Stimulated activated memory B cell treated with anti-CD40 and anti-IgM and Interleukin-4, amounts not matched to agents 10 μg/mL and 1 μg/mL and 100 μg/mL, for 72 hours (primary cell): ENCODE results near the gene KCNQ4.
A peak's percentile ranks its signal among the peaks of the same experiment; 100 is the strongest.

Experiments
- ATAC-seq: fragments of 150-1000 bp; cut with Tn5 transposase; 2 replicates; pipeline ENCODE4 v1.10.0; 2021
- H3K27ac Mint-ChIP-seq: one replicate; pipeline ENCODE4 v1.8.0; 2022; ENCODE audit warnings: mild to moderate bottlenecking, mixed read lengths
- H3K27me3 Mint-ChIP-seq: one replicate; pipeline ENCODE4 v1.8.0; 2022; ENCODE audit warnings: mixed read lengths
- H3K36me3 Mint-ChIP-seq: one replicate; pipeline ENCODE4 v1.8.0; 2022; ENCODE audit warnings: mixed read lengths
- H3K4me1 Mint-ChIP-seq: one replicate; pipeline ENCODE4 v1.8.0; 2022; ENCODE audit warnings: mixed read lengths
- H3K4me3 Mint-ChIP-seq: one replicate; pipeline ENCODE4 v1.8.0; 2022; ENCODE audit warnings: mild to moderate bottlenecking, moderate library complexity, mixed read lengths
- H3K9me3 Mint-ChIP-seq: one replicate; pipeline ENCODE4 v1.8.0; 2022; ENCODE audit warnings: mixed read lengths

KCNQ4 gene

GRCh38 chr1:40748841-40749718 lies 34.5 kb upstream of the KCNQ4 start:
- no peak for ATAC-seq
- Mint-ChIP-seq H3K36me3 (peaks cover 74% of the 10 kb centered on the region), H3K4me3 (no peak overlapping the region), H3K27ac (no peak overlapping the region), H3K9me3 (no peaks in the 10 kb centered on the region), H3K27me3 (no peaks in the 10 kb centered on the region), H3K4me1 (peaks cover 28% of the 10 kb centered on the region)

DNA sequence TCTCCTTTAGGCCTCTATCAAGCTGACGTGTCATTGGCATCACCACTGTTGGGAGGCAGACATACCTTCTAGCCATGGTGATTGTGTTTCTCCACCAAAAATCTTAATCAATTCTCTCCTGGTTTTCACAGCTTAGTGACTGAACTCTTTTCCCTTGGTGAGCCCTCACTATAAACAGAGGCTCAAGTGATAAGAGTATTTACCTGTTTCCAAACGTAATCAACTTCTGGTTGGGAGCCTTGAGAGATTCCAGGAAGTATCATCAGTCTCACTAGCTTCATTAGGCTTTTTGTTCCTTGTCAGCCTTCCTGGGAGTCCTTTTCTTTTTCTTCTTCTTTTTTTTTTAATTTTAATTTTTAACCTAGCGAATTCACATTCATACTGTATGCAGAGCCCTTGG lies 33.8 kb upstream of the KCNQ4 start:
- no peak overlapping the region for H3K27ac Mint-ChIP-seq
- peaks cover 75% of the 10 kb centered on the region for H3K36me3 Mint-ChIP-seq
- peaks cover 28% of the 10 kb centered on the region for H3K4me1 Mint-ChIP-seq
- no peaks in the 10 kb centered on the region for H3K27me3 Mint-ChIP-seq
- ATAC-seq: no peak
- H3K4me3 Mint-ChIP-seq: no peak overlapping the region
- no peaks in the 10 kb centered on the region for H3K9me3 Mint-ChIP-seq

DNA sequence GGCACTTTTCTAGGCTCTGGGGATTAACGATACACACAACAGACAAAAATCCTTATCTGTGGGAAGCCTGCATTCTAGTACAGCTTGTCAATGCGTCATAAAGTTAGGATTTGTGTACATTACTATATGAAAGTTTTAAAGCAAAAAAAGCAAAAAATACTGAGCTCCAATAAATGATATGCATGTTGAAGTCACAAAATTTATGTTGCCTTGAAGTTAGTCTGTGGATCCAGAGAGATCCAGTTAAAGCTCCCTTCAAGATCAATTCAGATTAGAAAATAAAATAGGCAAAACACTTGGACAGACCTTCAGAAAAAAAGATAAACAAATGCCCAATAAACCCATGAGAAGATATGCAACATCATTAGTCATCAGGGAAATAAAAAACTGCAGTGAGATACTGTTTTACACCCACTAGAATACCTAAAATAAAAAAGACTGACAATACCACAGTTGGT lies 33.1 kb upstream of the KCNQ4 start:
- Mint-ChIP-seq H3K4me1 (peaks cover 23% of the 10 kb centered on the region), H3K9me3 (no peaks in the 10 kb centered on the region), H3K27me3 (no peaks in the 10 kb centered on the region), H3K36me3 (peaks cover 71% of the 10 kb centered on the region), H3K4me3 (no peak overlapping the region), H3K27ac (no peak overlapping the region)
- ATAC-seq: no peak

GRCh38 chr1:40751802-40752201 lies 31.8 kb upstream of the KCNQ4 start:
- ATAC-seq: no peak

DNA sequence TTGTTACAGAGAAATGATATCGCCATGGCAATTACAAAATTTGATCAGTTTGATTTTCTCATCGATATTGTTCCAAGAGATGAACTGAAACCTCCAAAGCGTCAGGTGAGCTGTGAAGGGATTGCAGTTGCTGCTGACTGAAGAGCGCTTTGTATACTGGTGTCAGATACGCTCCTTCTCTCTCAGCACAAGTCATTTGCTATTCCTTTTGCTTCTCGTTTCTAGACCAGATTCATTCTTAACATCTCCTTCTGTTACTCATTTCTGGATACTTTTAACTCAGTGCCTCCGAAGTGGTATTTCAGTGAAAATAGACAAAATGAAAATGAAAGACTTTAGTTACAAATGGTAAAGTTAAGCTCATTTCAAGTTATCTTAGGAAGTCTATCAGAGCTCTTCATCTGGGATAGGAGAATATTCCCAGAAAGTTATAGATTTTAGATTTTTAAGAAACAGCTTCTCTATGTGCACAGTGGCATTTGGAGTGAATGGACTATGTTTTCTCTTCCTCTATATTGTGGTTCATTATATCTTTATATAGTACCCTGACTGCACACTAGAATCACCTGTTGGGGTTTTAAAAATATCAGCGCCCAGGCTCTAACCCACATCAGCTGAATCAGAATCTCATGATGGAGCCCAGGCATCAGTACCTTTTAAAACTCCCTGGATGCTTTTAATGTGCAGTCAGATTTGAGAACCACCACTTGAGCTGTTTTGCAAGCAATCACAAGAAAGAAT lies 30.3 kb upstream of the KCNQ4 start:
- Mint-ChIP-seq H3K27ac (peak overlapping the region; percentile 72), H3K4me3 (no peak overlapping the region), H3K4me1 (peaks cover 8% of the 10 kb centered on the region), H3K9me3 (no peaks in the 10 kb centered on the region), H3K36me3 (peaks cover 66% of the 10 kb centered on the region), H3K27me3 (no peaks in the 10 kb centered on the region)
- peak; percentile 73 for ATAC-seq

More at GRCh38 chr1:40751802-40752201, 31.8 kb upstream of the KCNQ4 start:
- Mint-ChIP-seq H3K27me3 (no peaks in the 10 kb centered on the region), H3K4me3 (no peak overlapping the region), H3K27ac (peak overlapping the region; percentile 40), H3K9me3 (no peaks in the 10 kb centered on the region), H3K36me3 (peaks cover 70% of the 10 kb centered on the region), H3K4me1 (peaks cover 10% of the 10 kb centered on the region)

- H3K27me3 Mint-ChIP-seq: no peaks in the 10 kb centered on the region
- no peak for ATAC-seq
- H3K27ac Mint-ChIP-seq: no peak overlapping the region
- no peak overlapping the region for H3K4me3 Mint-ChIP-seq
- H3K36me3 Mint-ChIP-seq: peaks cover 64% of the 10 kb centered on the region
- H3K9me3 Mint-ChIP-seq: no peaks in the 10 kb centered on the region
- peaks cover 8% of the 10 kb centered on the region for H3K4me1 Mint-ChIP-seq
Observed at GRCh38 chr1:40754201-40754600, 29.4 kb upstream of the KCNQ4 start.

DNA sequence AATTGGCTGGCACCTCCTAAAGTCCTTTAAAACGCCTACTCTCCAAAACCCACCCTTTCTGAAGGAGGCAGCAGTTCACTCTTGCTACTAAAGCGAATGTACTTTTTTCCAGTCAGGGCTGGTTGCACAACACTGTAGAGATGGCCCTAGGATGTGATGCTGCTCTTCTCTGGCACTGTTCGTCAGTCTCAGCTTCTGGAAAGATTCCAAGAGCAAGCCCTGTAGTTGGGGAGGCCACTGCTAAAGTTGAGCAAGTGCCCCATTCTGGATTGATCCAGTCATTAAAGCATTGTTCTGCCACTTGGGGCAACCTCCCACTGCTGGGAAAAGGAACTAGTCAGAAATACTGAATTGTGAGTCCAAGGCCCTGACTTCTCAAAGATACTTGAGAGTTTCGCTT lies 28.5 kb upstream of the KCNQ4 start:
- H3K4me3 Mint-ChIP-seq: no peak overlapping the region
- H3K27ac Mint-ChIP-seq: no peak overlapping the region
- H3K36me3 Mint-ChIP-seq: peaks cover 67% of the 10 kb centered on the region
- H3K9me3 Mint-ChIP-seq: no peaks in the 10 kb centered on the region
- no peaks in the 10 kb centered on the region for H3K27me3 Mint-ChIP-seq
- peaks cover 8% of the 10 kb centered on the region for H3K4me1 Mint-ChIP-seq
- no peak for ATAC-seq

- peaks cover 61% of the 10 kb centered on the region for H3K36me3 Mint-ChIP-seq
- no peak overlapping the region for H3K27ac Mint-ChIP-seq
- ATAC-seq: no peak
Observed at GRCh38 chr1:40756523-40756922, 27.1 kb upstream of the KCNQ4 start.

GRCh38 chr1:40757084-40757483 lies 26.5 kb upstream of the KCNQ4 start:
- Mint-ChIP-seq H3K4me3 (no peak overlapping the region), H3K9me3 (no peaks in the 10 kb centered on the region), H3K36me3 (peaks cover 64% of the 10 kb centered on the region), H3K4me1 (peaks cover 20% of the 10 kb centered on the region), H3K27me3 (no peaks in the 10 kb centered on the region), H3K27ac (no peak overlapping the region)
- no peak for ATAC-seq

More at GRCh38 chr1:40756523-40756922, 27.1 kb upstream of the KCNQ4 start:
- Mint-ChIP-seq H3K9me3 (no peaks in the 10 kb centered on the region), H3K4me1 (peaks cover 14% of the 10 kb centered on the region), H3K4me3 (no peak overlapping the region), H3K27me3 (no peaks in the 10 kb centered on the region)

DNA sequence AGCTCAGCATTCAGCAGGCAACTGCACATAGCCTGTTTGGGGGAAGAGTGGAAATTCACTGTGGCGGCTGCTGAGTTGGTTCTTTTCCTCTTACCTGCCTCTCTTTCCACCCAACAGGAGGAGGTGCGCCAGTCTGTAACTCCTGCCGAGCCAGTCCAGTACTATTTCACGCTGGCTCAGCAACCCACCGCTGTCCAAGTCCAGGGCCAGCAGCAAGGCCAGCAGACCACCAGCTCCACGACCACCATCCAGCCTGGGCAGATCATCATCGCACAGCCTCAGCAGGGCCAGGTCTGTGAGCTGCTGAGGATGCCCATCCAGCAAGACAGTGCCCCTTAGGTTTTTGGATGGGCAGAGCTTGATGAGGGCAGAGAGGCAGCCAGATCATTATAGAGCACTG lies 25.6 kb upstream of the KCNQ4 start:
- no peaks in the 10 kb centered on the region for H3K27me3 Mint-ChIP-seq
- no peaks in the 10 kb centered on the region for H3K9me3 Mint-ChIP-seq
- no peak overlapping the region for H3K27ac Mint-ChIP-seq
- H3K36me3 Mint-ChIP-seq: peaks cover 67% of the 10 kb centered on the region
- peaks cover 26% of the 10 kb centered on the region for H3K4me1 Mint-ChIP-seq
- H3K4me3 Mint-ChIP-seq: no peak overlapping the region
- ATAC-seq: no peak

DNA sequence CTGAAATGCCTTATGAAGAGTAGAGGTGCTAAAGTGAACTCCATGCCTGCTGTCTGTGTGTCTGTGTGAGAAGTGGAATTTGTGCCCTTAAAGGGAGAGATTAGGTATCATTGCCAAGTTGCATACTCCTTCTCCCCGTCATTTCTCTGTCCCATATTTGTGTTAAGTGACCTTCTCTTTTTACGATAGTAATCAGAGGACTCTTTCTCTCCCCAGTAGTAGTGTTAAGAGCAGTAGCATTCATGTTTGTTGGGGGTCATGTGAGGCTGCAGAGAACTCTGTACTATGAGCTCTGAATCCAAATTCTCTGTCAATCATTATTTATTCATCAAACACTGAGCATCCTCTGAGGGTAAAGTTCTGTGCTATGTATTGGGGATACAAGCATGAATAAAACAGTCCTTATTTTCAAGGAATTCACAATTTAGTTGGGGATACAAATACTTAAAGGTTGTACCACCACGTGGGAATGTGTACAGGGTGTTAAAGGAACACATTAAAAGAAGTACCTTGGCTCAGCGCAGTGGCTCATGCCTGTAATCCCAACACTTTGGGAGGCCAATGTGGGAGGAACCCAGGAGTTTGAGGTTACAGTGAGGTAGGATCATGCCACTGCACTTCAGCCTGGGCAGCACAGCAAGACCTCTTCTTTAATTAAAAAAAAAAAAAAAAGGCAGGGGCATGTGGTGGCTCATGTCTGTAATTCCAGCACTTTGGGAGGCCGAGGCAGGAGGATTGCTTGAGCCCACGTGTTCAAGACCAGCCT lies 24.8 kb upstream of the KCNQ4 start:
- Mint-ChIP-seq H3K27ac (no peak overlapping the region), H3K36me3 (peaks cover 66% of the 10 kb centered on the region), H3K4me1 (peaks cover 29% of the 10 kb centered on the region), H3K9me3 (no peaks in the 10 kb centered on the region), H3K27me3 (no peaks in the 10 kb centered on the region), H3K4me3 (no peak overlapping the region)
- ATAC-seq: no peak

GRCh38 chr1:40760984-40761383 lies 22.6 kb upstream of the KCNQ4 start:
- Mint-ChIP-seq H3K27ac (peak overlapping the region; percentile 49), H3K4me1 (peaks cover 38% of the 10 kb centered on the region), H3K4me3 (no peak overlapping the region), H3K36me3 (peaks cover 61% of the 10 kb centered on the region), H3K9me3 (no peaks in the 10 kb centered on the region), H3K27me3 (no peaks in the 10 kb centered on the region)
- ATAC-seq: no peak

GRCh38 chr1:40762144-40762923 lies 21.3 kb upstream of the KCNQ4 start:
- H3K27ac Mint-ChIP-seq: peak overlapping the region; percentile 17
- H3K36me3 Mint-ChIP-seq: peaks cover 66% of the 10 kb centered on the region
- ATAC-seq: no peak

GRCh38 chr1:40763742-40764532 lies 19.6 kb upstream of the KCNQ4 start:
- H3K4me3 Mint-ChIP-seq: peak overlapping the region; percentile 36

More at GRCh38 chr1:40762144-40762923, 21.3 kb upstream of the KCNQ4 start:
- H3K4me1 Mint-ChIP-seq: peaks cover 38% of the 10 kb centered on the region
- no peaks in the 10 kb centered on the region for H3K27me3 Mint-ChIP-seq
- H3K4me3 Mint-ChIP-seq: no peak overlapping the region
- no peaks in the 10 kb centered on the region for H3K9me3 Mint-ChIP-seq

More at GRCh38 chr1:40763742-40764532, 19.6 kb upstream of the KCNQ4 start:
- Mint-ChIP-seq H3K36me3 (peaks cover 69% of the 10 kb centered on the region), H3K27me3 (no peaks in the 10 kb centered on the region), H3K27ac (peak overlapping the region; percentile 78), H3K9me3 (no peaks in the 10 kb centered on the region), H3K4me1 (peaks cover 38% of the 10 kb centered on the region)
- ATAC-seq: peak; percentile 34
